Heart left ventricle (tissue), 13 donors: ENCODE results near the gene KCNJ5.

Experiments
- CTCF ChIP-seq, 12 donors: fragments of 200-600 bp; sonication (generic) in 4 of 12; IDR thresholded peaks; one replicate each; pipeline versions ENCODE4 v1.5.0 to v1.8.0; 2018 to 2022; ENCODE audit warnings: antibody characterized with exemption in 12 of 12, mild to moderate bottlenecking in 5 of 12
- POLR2A ChIP-seq, 2 donors: fragments of 450-650 bp; IDR thresholded peaks; one replicate each; pipeline ENCODE4 v1.6.1; 2017; ENCODE audit warnings: antibody characterized with exemption in 2 of 2, mild to moderate bottlenecking in 2 of 2, moderate library complexity in 2 of 2
- donor health status: ischemic (EF 13 %, LVEDD 7.1; RV severe dilation, severe dysfunction).
- donor health status: DM: no; HTN: yes; CAD: no.
- donor health status: DM: no; HTN: no; CAD: no.
- donor health status: ischemic (EF 25% LVEDD 6.9; RV normal size, moderate dysfunction).
- donor health status: ischemic (EF 25% LVEDD 5.7; RV mildly dilated, moderate dysfunction).
- donor health status: ischemic (EF 35%, LVEDD 5.7; RV mildly dilated, moderate dysfunction).
- donor health status: nonischemic (EF 11% LVEDD 7.7; RV severe dilation, severe dysfunction).
- donor health status: DM: yes; HTN: yes; CAD: no.
- donor health status: PGD.
- donor health status: ischemic (EF 29% LVEDD 5.4; RV normal size, mild dysfunction).
- donor health status: nonischemic (EF 23%, LVEDD 6.1; RV moderate dilation, normal function).

- TF ChIP-seq CTCF (IDR thresholded peaks at IDR 0.05) (no peak), POLR2A (IDR thresholded peaks at IDR 0.05) (no peak)
Measured at GRCh38 chr11:128854841-128855240, 36.3 kb upstream of the KCNJ5 start.
